OCI-LY7 (cell line): ENCODE data around the gene CYP3A5. TPM values are rescaled to one million over a fixed set of nuclear protein-coding genes. Genes with fewer than 3 reads are reported as not detected.

ENCODE experiments used
- BruUV-seq: library from RNA; stranded (reverse); fragments of 400-500 nt; replicated peaks from 2 replicates; lab custom pipeline; 2021; lab: Mats Ljungman, UMichigan
- CTCF ChIA-PET: fragments of 300-600 bp; sonication (Branson Sonifier 250); formaldehyde crosslinking; loops from one replicate; lab custom pipeline; 2022; ENCODE audit warnings: antibody characterized with exemption; ENCODE audit not compliant: unreplicated experiment; lab: Charles Lee
- POLR2A ChIA-PET: fragments of 300-600 bp; sonication (Branson Sonifier 250); formaldehyde crosslinking; loops from one replicate; lab custom pipeline; 2022; ENCODE audit warnings: antibody characterized with exemption; lab: Charles Lee
- DNase-seq: peaks from one replicate; pipeline ENCODE4 v3.0.0-alpha.2; 2015; ENCODE audit warnings: low spot score
- H2AFZ ChIP-seq: fragments of 200-600 bp; sonication (generic), shearing (Covaris generic); 2 replicates; pipeline ENCODE4 v1.6.1; 2014; ENCODE audit warnings: mild to moderate bottlenecking, antibody characterized with exemption, low read length, moderate library complexity
- H3K27ac ChIP-seq: fragments of 200-600 bp; sonication (generic); 2 replicates; pipeline ENCODE4 v1.5.1; 2014; ENCODE audit warnings: mixed run types, low read depth, mild to moderate bottlenecking, moderate library complexity, low read length, inconsistent platforms; ENCODE audit not compliant: poor library complexity, severe bottlenecking
- H3K36me3 ChIP-seq: fragments of 200-600 bp; sonication (generic); 2 replicates; pipeline ENCODE4 v1.6.1; 2014; ENCODE audit warnings: mild to moderate bottlenecking, antibody characterized with exemption, low read length, moderate library complexity, mixed read lengths; ENCODE audit not compliant: insufficient read depth
- H3K4me1 ChIP-seq: fragments of 200-600 bp; sonication (generic); 2 replicates; pipeline ENCODE4 v1.5.1; 2014; ENCODE audit warnings: mild to moderate bottlenecking, low read length; ENCODE audit not compliant: insufficient read depth, poor library complexity, severe bottlenecking
- H3K4me2 ChIP-seq: fragments of 200-600 bp; sonication (generic); 2 replicates; pipeline ENCODE4 v1.6.1; 2014; ENCODE audit warnings: mild to moderate bottlenecking, low read length
- H3K4me3 ChIP-seq: fragments of 200-600 bp; sonication (generic); 2 replicates; pipeline ENCODE4 v1.5.1; 2014; ENCODE audit warnings: mild to moderate bottlenecking, low read depth, low read length; ENCODE audit not compliant: poor library complexity, severe bottlenecking
- H3K79me2 ChIP-seq: fragments of 200-600 bp; sonication (generic); 2 replicates; pipeline ENCODE4 v1.6.1; 2016; ENCODE audit warnings: low read depth, mild to moderate bottlenecking, low read length, moderate library complexity, mixed read lengths; ENCODE audit not compliant: insufficient read depth
- H3K9me2 ChIP-seq: fragments of 200-600 bp; sonication (generic); 2 replicates; pipeline ENCODE4 v1.6.1; 2016; ENCODE audit warnings: mild to moderate bottlenecking, low read length, mixed read lengths; ENCODE audit not compliant: insufficient read depth
- H3K9me3 ChIP-seq: fragments of 200-600 bp; sonication (generic); 2 replicates; pipeline ENCODE4 v1.6.1; 2014; ENCODE audit warnings: mild to moderate bottlenecking, mixed run types, low read length, mixed read lengths
- H4K20me1 ChIP-seq: fragments of 200-600 bp; sonication (generic); 2 replicates; pipeline ENCODE4 v1.6.1; 2014; ENCODE audit warnings: mild to moderate bottlenecking, antibody characterized with exemption, low read length, moderate library complexity, mixed read lengths; ENCODE audit not compliant: insufficient read depth
- CTCF ChIP-seq: fragments of 200-600 bp; sonication (generic); conservative IDR thresholded peaks from 2 replicates; pipeline ENCODE4 v1.5.1; 2014; ENCODE audit warnings: mild to moderate bottlenecking, antibody characterized with exemption, low read length, moderate library complexity, mixed read lengths
- EZH2phosphoT487 ChIP-seq: fragments of 200-600 bp; sonication (generic); IDR thresholded peaks from 2 replicates; pipeline ENCODE4 v1.6.1; 2018; ENCODE audit warnings: low read depth, borderline replicate concordance, mild to moderate bottlenecking, mixed run types, antibody characterized with exemption, low read length, moderate library complexity, mixed read lengths
- intact Hi-C: fragments of 100-400 bp; cut with micrococcal nuclease; formaldehyde crosslinking; loops from one replicate; pipeline ENCODE4 v1.10.0; 2022; ENCODE audit not compliant: unreplicated experiment
- total RNA-seq, 2 experiments: library from RNA; depleted of rRNA in 1 of 2; stranded (reverse); fragments of >200 nt in 1 of 2; shearing (Covaris generic) in 1 of 2; gene quantifications; 2 replicates each; pipeline ENCODE4 v1.2.3, GENCODE V29; 2014 to 2022

Gene CYP3A5
- total RNA-seq, 2 experiments from 2014 or later = not detected

- Histone ChIP-seq H2AFZ (no peak overlapping the region), H3K27ac (no peak overlapping the region), H3K9me3 (no peaks in the 10 kb centered on the region), H4K20me1 (no peaks in the 10 kb centered on the region), H3K4me1 (peaks cover 3% of the 10 kb centered on the region), H3K9me2 (no peaks in the 10 kb centered on the region), H3K4me2 (no peak overlapping the region), H3K36me3 (peaks cover 90% of the 10 kb centered on the region), H3K4me3 (no peak overlapping the region), H3K79me2 (peaks cover 3% of the 10 kb centered on the region; the same call in 1 of the 2 replicates)
- intact Hi-C loops = no loop called here
- ChIA-PET POLR2A (no interaction called here), CTCF (no interaction called here)
- no peak for DNase-seq
- no peak for TF ChIP-seq EZH2phosphoT487
- no peak for TF ChIP-seq CTCF
- BruUV-seq = no TSS peak
Measured at GRCh38 chr7:99622596-99622995, 57.2 kb downstream of the CYP3A5 start.

GRCh38 chr7:99621271-99621670 is 58.5 kb downstream of the CYP3A5 start:
- intact Hi-C loops = no loop called here
- Histone ChIP-seq H2AFZ (no peak overlapping the region), H3K4me1 (peaks cover 11% of the 10 kb centered on the region), H3K9me2 (no peaks in the 10 kb centered on the region), H3K9me3 (no peaks in the 10 kb centered on the region), H3K27ac (no peak overlapping the region), H3K79me2 (peaks cover 10% of the 10 kb centered on the region; the same call in 1 of the 2 replicates), H3K36me3 (peaks cover 77% of the 10 kb centered on the region), H3K4me3 (no peak overlapping the region), H3K4me2 (no peak overlapping the region), H4K20me1 (no peaks in the 10 kb centered on the region)
- no peak for DNase-seq
- ChIA-PET POLR2A (no interaction called here), CTCF (no interaction called here)
- TF ChIP-seq CTCF = no peak
- no peak for TF ChIP-seq EZH2phosphoT487
- BruUV-seq = no TSS peak

GRCh38 chr7:99619571-99620130 is 60.1 kb downstream of the CYP3A5 start:
- Histone ChIP-seq H3K27ac (no peak overlapping the region), H3K79me2 (peaks cover 10% of the 10 kb centered on the region; the same call in 1 of the 2 replicates), H3K36me3 (peaks cover 61% of the 10 kb centered on the region), H2AFZ (no peak overlapping the region), H3K4me3 (no peak overlapping the region), H3K4me1 (peaks cover 11% of the 10 kb centered on the region), H3K9me2 (no peaks in the 10 kb centered on the region), H4K20me1 (no peaks in the 10 kb centered on the region), H3K4me2 (no peak overlapping the region), H3K9me3 (no peaks in the 10 kb centered on the region)
- no peak for DNase-seq
- no TSS peak for BruUV-seq
- ChIA-PET POLR2A (no interaction called here), CTCF (no interaction called here)
- intact Hi-C loops = no loop called here
- TF ChIP-seq CTCF (no peak), EZH2phosphoT487 (no peak)
